GM21529 (cell line): Measurements from ENCODE around the gene RAB11A.

ENCODE experiments used
- ATAC-seq: cut with Tn5 transposase; IDR thresholded peaks from one replicate; pipeline ENCODE4 v1.9.1; 2021; ENCODE audit not compliant: unreplicated experiment

Gene RAB11A

DNA sequence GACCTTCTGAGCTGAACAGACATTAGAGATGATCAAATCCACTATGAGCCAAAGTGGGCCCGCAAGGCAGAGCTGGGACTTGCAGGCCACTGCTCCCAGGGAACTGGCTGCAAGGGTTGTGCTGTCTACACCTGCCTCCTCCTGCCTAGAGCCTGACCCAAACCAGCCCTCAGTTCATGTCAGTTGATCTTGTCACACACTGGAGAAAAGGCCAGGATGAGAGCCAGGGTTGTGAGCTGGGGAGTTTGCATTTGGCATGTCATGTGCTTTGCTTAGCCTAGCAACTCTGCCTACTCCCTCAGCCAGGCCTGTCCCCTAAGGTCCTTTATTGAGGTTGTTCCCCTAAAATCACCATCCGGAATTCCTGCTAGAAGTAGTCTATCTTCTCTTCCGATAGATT lies 67.8 kb downstream of the RAB11A start:
- ATAC-seq = no peak

DNA sequence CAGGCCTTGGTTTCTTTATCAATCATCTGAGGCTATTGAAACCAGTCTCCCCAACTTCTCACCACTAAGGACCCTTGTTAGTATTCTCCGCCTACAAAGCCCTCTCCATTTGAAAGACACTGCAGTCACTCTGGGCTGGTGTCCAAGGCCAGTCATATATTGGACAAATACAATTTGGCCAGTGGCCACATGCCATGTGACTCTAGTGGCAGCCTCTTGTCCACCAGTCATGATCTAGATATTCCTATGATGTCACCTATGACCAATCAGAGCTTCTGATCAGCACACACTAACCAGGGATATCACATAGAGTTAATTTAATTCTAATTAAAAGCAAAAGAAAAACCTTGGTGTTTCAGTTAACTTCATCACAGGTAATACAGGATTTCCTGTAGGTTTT lies 68.2 kb downstream of the RAB11A start:
- ATAC-seq = no peak

GRCh38 chr15:65938604-65939003 lies 69.3 kb downstream of the RAB11A start:
- no peak for ATAC-seq

GRCh38 chr15:65939901-65940617 lies 70.8 kb downstream of the RAB11A start:
- no peak for ATAC-seq

- no peak for ATAC-seq
These were observed 71.3 kb downstream of the RAB11A start for GRCh38 chr15:65940618-65940909.
